ENCODE results near the gene AGTR1.
"Not testable (repeated sequence)": the region's sequence is repeated elsewhere in the genome, so short reads cannot be mapped to it uniquely, and the experiment has no call there.

Gene AGTR1

DNA sequence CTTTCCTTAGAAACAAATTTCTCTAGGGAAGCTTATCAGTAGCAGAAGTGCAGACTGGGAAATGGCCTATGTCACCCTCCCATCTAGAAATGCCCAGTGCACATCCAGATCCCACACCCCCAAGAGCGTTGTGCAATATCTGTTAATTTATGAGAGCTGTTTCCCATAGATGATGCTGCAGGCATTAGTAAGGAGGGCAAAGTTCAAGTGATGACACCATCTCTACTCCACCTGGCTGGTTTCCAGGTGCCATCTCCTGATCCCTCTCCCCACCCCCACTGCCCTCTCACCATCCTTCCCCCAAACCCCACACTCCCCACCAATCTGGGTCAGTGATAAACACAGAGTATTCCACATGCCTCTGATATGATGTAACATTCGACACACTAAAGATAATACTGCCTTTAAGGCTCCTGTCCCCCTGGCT lies 39.4 kb downstream of the AGTR1 start:
- no peaks in the 10 kb centered on the region for H3K4me1 Mint-ChIP-seq (ENCODE audit: low read depth)
- no peak overlapping the region for H3K27ac Mint-ChIP-seq
- H3K4me3 Mint-ChIP-seq = no peak overlapping the region
- no peaks in the 10 kb centered on the region for H3K27me3 Mint-ChIP-seq
- H3K36me3 Mint-ChIP-seq = no peaks in the 10 kb centered on the region
- no peaks in the 10 kb centered on the region for H3K9me3 Mint-ChIP-seq (ENCODE audit: low read depth)

GRCh38 chr3:148739720-148740119 lies 42.0 kb downstream of the AGTR1 start:
- Mint-ChIP-seq H3K4me3 (no peak overlapping the region), H3K27me3 (no peaks in the 10 kb centered on the region), H3K36me3 (no peaks in the 10 kb centered on the region), H3K27ac (no peak overlapping the region), H3K4me1 (ENCODE audit: low read depth) (no peaks in the 10 kb centered on the region), H3K9me3 (ENCODE audit: low read depth) (no peaks in the 10 kb centered on the region)

DNA sequence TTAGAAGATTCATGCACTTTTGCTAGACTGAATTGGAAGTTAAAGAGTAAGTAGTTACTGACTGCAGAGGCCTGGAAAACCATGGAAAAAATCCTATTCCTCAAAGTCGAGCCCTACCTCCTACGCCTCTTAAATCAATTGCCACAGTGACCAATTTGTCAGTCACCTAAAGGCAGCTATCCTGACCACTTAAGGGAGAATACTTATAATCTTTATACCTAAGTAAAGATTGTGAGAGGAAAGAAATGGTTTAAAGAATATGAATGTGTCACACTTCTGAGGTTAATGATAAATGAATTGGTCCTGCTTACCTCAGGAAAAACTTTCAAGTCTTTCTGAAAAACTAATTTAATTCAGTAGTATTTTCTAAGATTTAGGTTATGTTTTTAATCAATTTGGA lies 42.6 kb downstream of the AGTR1 start:
- H3K9me3 Mint-ChIP-seq (ENCODE audit: low read depth) = no peaks in the 10 kb centered on the region
- no peak overlapping the region for H3K27ac Mint-ChIP-seq
- H3K27me3 Mint-ChIP-seq = no peaks in the 10 kb centered on the region
- no peaks in the 10 kb centered on the region for H3K36me3 Mint-ChIP-seq
- no peaks in the 10 kb centered on the region for H3K4me1 Mint-ChIP-seq (ENCODE audit: low read depth)
- H3K4me3 Mint-ChIP-seq = no peak overlapping the region

DNA sequence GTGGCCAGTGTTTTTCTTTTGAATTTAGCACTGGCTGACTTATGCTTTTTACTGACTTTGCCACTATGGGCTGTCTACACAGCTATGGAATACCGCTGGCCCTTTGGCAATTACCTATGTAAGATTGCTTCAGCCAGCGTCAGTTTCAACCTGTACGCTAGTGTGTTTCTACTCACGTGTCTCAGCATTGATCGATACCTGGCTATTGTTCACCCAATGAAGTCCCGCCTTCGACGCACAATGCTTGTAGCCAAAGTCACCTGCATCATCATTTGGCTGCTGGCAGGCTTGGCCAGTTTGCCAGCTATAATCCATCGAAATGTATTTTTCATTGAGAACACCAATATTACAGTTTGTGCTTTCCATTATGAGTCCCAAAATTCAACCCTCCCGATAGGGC lies 43.5 kb downstream of the AGTR1 start:
- Mint-ChIP-seq H3K4me1 (ENCODE audit: low read depth) (no peaks in the 10 kb centered on the region), H3K27ac (no peak overlapping the region), H3K4me3 (no peak overlapping the region), H3K27me3 (no peaks in the 10 kb centered on the region), H3K36me3 (no peaks in the 10 kb centered on the region), H3K9me3 (ENCODE audit: low read depth) (no peaks in the 10 kb centered on the region)

DNA sequence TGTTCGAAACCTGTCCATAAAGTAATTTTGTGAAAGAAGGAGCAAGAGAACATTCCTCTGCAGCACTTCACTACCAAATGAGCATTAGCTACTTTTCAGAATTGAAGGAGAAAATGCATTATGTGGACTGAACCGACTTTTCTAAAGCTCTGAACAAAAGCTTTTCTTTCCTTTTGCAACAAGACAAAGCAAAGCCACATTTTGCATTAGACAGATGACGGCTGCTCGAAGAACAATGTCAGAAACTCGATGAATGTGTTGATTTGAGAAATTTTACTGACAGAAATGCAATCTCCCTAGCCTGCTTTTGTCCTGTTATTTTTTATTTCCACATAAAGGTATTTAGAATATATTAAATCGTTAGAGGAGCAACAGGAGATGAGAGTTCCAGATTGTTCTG lies 44.4 kb downstream of the AGTR1 start:
- H3K4me3 Mint-ChIP-seq = no peak overlapping the region
- no peaks in the 10 kb centered on the region for H3K36me3 Mint-ChIP-seq
- no peaks in the 10 kb centered on the region for H3K4me1 Mint-ChIP-seq (ENCODE audit: low read depth)
- H3K27me3 Mint-ChIP-seq = no peaks in the 10 kb centered on the region
- no peak overlapping the region for H3K27ac Mint-ChIP-seq
- H3K9me3 Mint-ChIP-seq (ENCODE audit: low read depth) = no peaks in the 10 kb centered on the region

GRCh38 chr3:148746053-148746452 lies 48.4 kb downstream of the AGTR1 start:
- no peak overlapping the region for H3K27ac Mint-ChIP-seq
- H3K4me1 Mint-ChIP-seq (ENCODE audit: low read depth) = no peaks in the 10 kb centered on the region
- H3K9me3 Mint-ChIP-seq (ENCODE audit: low read depth) = no peaks in the 10 kb centered on the region
- no peaks in the 10 kb centered on the region for H3K27me3 Mint-ChIP-seq
- H3K36me3 Mint-ChIP-seq = no peaks in the 10 kb centered on the region
- no peak overlapping the region for H3K4me3 Mint-ChIP-seq

DNA sequence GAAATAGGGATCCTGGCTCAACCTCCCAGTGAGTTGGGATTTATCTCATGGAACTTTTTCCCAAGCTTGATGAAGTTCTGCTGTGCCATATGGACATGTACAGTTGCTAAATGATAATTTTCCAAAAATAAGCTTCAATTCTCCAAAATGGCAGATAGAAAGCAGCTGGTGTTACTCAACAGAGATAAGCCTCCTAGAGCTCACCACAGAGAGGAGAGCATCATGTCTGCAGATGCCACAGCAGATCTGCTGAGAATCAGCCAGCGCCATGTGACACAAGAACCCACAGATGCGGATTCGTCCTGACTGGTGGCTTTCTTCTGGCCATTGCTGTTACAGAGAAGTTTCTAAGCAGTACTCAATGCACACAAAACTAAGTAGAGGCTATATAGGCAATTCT lies 50.6 kb downstream of the AGTR1 start:
- Mint-ChIP-seq H3K4me1 (ENCODE audit: low read depth) (no peaks in the 10 kb centered on the region), H3K27ac (no peak overlapping the region), H3K9me3 (ENCODE audit: low read depth) (no peaks in the 10 kb centered on the region), H3K4me3 (no peak overlapping the region), H3K36me3 (no peaks in the 10 kb centered on the region), H3K27me3 (no peaks in the 10 kb centered on the region)

DNA sequence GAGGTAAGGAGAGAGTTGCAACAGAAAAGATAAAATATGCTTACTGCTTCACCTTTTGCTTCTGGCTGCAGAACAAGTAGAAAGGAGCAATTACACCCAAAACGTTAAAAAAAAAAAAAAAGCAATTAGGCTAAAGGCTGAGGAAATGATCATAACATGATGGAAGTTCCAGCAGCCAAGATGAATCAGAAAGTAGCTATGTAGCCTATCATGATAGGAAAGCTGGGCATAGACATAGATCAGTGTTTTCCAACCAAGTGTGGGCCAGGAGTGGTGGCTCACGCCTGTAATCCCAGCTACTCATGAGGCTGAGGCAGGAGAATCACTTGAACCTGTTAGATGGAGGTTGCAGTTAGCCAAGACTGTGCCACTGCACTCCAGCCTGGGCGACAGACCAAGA lies 52.6 kb downstream of the AGTR1 start:
- Mint-ChIP-seq H3K27ac (no peak overlapping the region), H3K36me3 (no peaks in the 10 kb centered on the region), H3K9me3 (ENCODE audit: low read depth) (no peaks in the 10 kb centered on the region), H3K27me3 (no peaks in the 10 kb centered on the region), H3K4me3 (no peak overlapping the region), H3K4me1 (ENCODE audit: low read depth) (no peaks in the 10 kb centered on the region)

DNA sequence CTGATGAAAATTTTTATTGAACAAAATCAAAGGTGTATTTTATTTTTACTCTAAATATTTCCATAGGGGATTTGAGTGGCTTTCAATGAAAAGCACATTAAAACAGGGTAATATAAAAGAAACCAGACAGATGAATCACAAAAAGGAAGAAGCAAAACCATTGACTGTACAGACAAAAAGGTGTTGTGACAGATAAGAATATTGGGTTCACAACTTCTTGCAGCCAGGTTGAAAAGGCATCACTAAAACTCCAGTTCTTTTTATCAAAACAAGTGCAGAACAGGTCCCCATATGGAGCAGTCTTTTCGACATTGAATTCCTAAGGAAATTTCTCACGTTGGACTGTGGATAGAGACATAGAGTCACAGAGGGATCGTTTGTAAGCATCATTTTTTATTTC lies 53.8 kb downstream of the AGTR1 start:
- H3K27ac Mint-ChIP-seq = no peak overlapping the region
- H3K27me3 Mint-ChIP-seq = no peaks in the 10 kb centered on the region
- H3K36me3 Mint-ChIP-seq = no peaks in the 10 kb centered on the region
- no peaks in the 10 kb centered on the region for H3K4me1 Mint-ChIP-seq (ENCODE audit: low read depth)
- no peaks in the 10 kb centered on the region for H3K9me3 Mint-ChIP-seq (ENCODE audit: low read depth)
- H3K4me3 Mint-ChIP-seq = no peak overlapping the region

DNA sequence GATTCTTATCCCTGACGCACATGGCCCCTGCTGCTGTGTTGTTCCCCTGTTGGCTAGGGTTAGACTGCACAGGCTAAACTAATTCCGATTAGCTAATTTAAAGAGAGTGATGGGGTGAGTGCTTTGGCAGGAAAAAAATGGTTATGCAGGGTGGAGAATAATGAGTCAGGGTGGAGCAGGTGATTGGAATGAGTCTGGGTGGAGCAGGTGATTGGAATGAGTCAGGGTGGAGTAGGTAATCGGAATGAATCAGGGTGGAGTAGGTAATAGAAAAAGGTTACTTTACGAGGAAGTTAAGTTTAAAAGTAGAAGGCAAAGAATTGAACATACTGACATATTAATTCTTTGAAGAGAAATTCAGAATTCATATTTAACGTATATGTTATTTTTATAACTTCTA lies 55.7 kb downstream of the AGTR1 start:
- H3K27ac Mint-ChIP-seq; H3K27me3 Mint-ChIP-seq; H3K36me3 Mint-ChIP-seq; H3K4me1 Mint-ChIP-seq (ENCODE audit: low read depth); H3K9me3 Mint-ChIP-seq (ENCODE audit: low read depth); H3K4me3 Mint-ChIP-seq: not testable (repeated sequence)

DNA sequence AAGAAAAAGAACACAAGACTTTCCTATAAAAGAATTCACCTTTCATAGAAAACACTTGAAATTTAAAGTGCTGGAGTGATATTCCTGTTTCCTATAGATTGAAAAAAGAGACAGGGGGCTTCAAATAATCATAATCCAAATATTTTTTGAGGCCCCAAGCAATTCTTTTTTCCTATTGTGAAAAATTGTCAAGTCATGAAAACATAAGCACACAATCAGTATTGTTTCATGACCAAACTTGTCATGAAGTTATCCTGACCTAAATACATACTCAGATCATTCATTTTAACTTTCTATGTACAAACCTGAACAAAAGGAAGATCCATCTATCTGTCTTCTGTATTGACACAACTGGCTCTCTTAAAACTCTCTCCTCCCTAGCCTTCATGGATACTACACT lies 57.9 kb downstream of the AGTR1 start:
- H3K9me3 Mint-ChIP-seq (ENCODE audit: low read depth) = no peaks in the 10 kb centered on the region
- no peaks in the 10 kb centered on the region for H3K36me3 Mint-ChIP-seq
- H3K27ac Mint-ChIP-seq = no peak overlapping the region
- no peak overlapping the region for H3K4me3 Mint-ChIP-seq
- H3K4me1 Mint-ChIP-seq (ENCODE audit: low read depth) = no peaks in the 10 kb centered on the region
- H3K27me3 Mint-ChIP-seq = no peaks in the 10 kb centered on the region

DNA sequence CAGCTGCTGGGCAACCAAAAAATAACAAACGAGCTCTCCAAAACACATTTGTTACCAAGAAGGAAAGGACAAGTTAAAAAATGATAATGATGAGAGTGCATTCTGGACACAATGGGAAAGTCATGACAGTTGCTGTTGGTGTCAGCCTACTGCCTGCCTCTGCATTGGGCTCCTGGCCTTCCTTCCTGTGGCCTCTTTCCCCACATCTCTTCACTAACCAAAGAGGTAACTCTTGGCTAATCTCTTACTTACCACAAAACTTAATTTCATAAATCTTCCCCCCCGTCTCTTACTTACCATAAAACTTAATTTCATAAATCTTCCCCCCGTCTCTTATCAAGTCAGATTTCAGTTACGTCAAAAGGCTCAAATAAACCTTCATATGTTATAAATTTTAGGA lies 58.6 kb downstream of the AGTR1 start:
- no peak overlapping the region for H3K4me3 Mint-ChIP-seq
- no peaks in the 10 kb centered on the region for H3K4me1 Mint-ChIP-seq (ENCODE audit: low read depth)
- H3K27ac Mint-ChIP-seq = no peak overlapping the region
- H3K9me3 Mint-ChIP-seq (ENCODE audit: low read depth) = no peaks in the 10 kb centered on the region
- H3K36me3 Mint-ChIP-seq = no peaks in the 10 kb centered on the region
- H3K27me3 Mint-ChIP-seq = no peaks in the 10 kb centered on the region

GRCh38 chr3:148757238-148758215 lies 59.8 kb downstream of the AGTR1 start:
- no peaks in the 10 kb centered on the region for H3K4me1 Mint-ChIP-seq (ENCODE audit: low read depth)
- H3K36me3 Mint-ChIP-seq = no peaks in the 10 kb centered on the region
- H3K4me3 Mint-ChIP-seq = no peak overlapping the region
- no peaks in the 10 kb centered on the region for H3K27me3 Mint-ChIP-seq
- H3K9me3 Mint-ChIP-seq (ENCODE audit: low read depth) = no peaks in the 10 kb centered on the region
- no peak overlapping the region for H3K27ac Mint-ChIP-seq

DNA sequence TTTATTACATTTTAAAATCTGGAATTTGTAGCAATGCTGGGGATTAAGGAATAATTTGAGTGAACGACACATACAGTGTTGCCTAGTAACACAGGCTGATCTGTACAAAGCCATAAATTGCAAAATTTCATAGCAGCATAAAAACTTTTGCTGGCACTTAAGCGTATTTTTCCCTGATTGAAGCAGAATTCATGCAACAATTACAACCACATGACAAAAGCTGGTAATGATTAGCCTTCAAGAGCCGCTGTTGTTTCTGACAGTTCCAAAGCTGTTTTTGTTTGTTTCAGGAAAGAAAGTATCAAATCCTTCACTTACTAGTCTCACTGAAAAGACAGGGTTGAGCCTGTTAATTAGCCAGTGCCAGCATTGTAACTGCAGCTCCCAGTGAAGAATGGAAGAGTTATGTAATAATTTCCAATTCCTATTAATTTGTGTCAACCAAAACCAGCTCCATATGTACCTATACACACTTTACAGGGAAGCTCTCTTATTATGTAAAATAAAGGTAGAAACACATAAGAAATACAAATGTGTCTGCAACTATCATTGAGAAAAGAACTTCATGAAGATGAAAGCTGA lies 60.7 kb downstream of the AGTR1 start:
- Mint-ChIP-seq H3K27me3 (no peaks in the 10 kb centered on the region), H3K4me3 (no peak overlapping the region), H3K9me3 (ENCODE audit: low read depth) (no peaks in the 10 kb centered on the region), H3K4me1 (ENCODE audit: low read depth) (no peaks in the 10 kb centered on the region), H3K27ac (no peak overlapping the region), H3K36me3 (no peaks in the 10 kb centered on the region)

DNA sequence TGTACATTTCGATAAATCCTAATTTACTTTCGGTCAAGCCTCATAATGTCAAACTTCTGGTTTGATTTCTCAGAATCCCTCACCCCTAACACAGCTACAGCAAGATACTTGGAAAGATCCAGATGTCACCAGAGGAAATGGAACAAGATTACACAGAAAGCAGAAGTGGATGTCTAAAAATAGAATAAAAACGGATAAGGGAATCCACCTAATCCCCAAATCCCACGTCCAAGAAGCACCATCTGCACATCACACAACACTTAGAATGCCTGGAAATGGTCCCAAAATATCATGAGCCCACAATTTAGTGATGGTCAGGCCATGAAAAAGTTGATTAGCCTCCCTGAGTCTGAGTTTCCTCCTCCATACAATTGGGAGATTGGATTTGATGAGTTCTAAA lies 61.7 kb downstream of the AGTR1 start:
- Mint-ChIP-seq H3K9me3 (ENCODE audit: low read depth) (no peaks in the 10 kb centered on the region), H3K4me1 (ENCODE audit: low read depth) (no peaks in the 10 kb centered on the region), H3K36me3 (no peaks in the 10 kb centered on the region), H3K27me3 (no peaks in the 10 kb centered on the region), H3K27ac (no peak overlapping the region), H3K4me3 (no peak overlapping the region)
